ENCODE data around the gene ZNF493. TPM values are rescaled to one million over a fixed set of nuclear protein-coding genes. Genes with fewer than 3 reads are reported as not detected.

ZNF493 gene
- total RNA-seq, 1 experiment from 2014 or later: 9.3 TPM

GRCh38 chr19:21398851-21399250, 1.9 kb downstream of the ZNF493 start:
- TF ChIP-seq CTCF (IDR thresholded peaks at IDR 0.05; ENCODE audit: insufficient read depth in 1 of 2, low read depth in 1 of 2, low read length in 1 of 2, severe bottlenecking in 1 of 2, unreplicated experiment in 1 of 2): no peak
- no peaks in the 10 kb centered on the region for H3K27me3 ChIP-seq (replicated peaks; ENCODE audit: control insufficient read depth, insufficient read depth, low read length)
- Mint-ChIP-seq H3K9me3 (ENCODE audit: unreplicated experiment) (peaks cover 10% of the 10 kb centered on the region), H3K4me3 (ENCODE audit: unreplicated experiment) (no peak overlapping the region), H3K4me1 (ENCODE audit: low read depth, unreplicated experiment) (no peaks in the 10 kb centered on the region), H3K27me3 (ENCODE audit: insufficient read depth, unreplicated experiment) (no peaks in the 10 kb centered on the region), H3K36me3 (ENCODE audit: insufficient read depth, unreplicated experiment) (peaks cover 22% of the 10 kb centered on the region), H3K27ac (ENCODE audit: unreplicated experiment) (no peak overlapping the region)
- H3K36me3 ChIP-seq (ENCODE audit: control insufficient read depth, insufficient read depth, low read length): no peaks in the 10 kb centered on the region
- H3K9me3 ChIP-seq: no peaks in the 10 kb centered on the region
- ChIA-PET CTCF (no interaction called here), POLR2A (no interaction called here)
- no peak overlapping the region for H3K4me3 ChIP-seq (ENCODE audit: low read depth, low read length)
- no TSS peak for BruUV-seq (replicated peaks)
- intact Hi-C loops (cut with micrococcal nuclease; ENCODE audit: unreplicated experiment): no loop called here
- DNase-seq: no peak
- H3K4me1 ChIP-seq: no peaks in the 10 kb centered on the region

GRCh38 chr19:21402303-21402985, 5.5 kb downstream of the ZNF493 start:
- Histone ChIP-seq H3K27me3 (replicated peaks; ENCODE audit: control insufficient read depth, insufficient read depth, low read length) (no peaks in the 10 kb centered on the region), H3K4me3 (ENCODE audit: low read depth, low read length) (no peak overlapping the region), H3K4me1 (no peaks in the 10 kb centered on the region), H3K9me3 (no peaks in the 10 kb centered on the region), H3K36me3 (ENCODE audit: control insufficient read depth, insufficient read depth, low read length) (no peaks in the 10 kb centered on the region)
- Mint-ChIP-seq H3K4me1 (ENCODE audit: low read depth, unreplicated experiment) (no peaks in the 10 kb centered on the region), H3K9me3 (ENCODE audit: unreplicated experiment) (no peaks in the 10 kb centered on the region), H3K4me3 (ENCODE audit: unreplicated experiment) (no peak overlapping the region), H3K27ac (ENCODE audit: unreplicated experiment) (no peak overlapping the region), H3K36me3 (ENCODE audit: insufficient read depth, unreplicated experiment) (peaks cover 26% of the 10 kb centered on the region), H3K27me3 (ENCODE audit: insufficient read depth, unreplicated experiment) (no peaks in the 10 kb centered on the region)
- CTCF ChIA-PET: no interaction called here
- DNase-seq: no peak
- no peak for TF ChIP-seq CTCF (IDR thresholded peaks at IDR 0.05; ENCODE audit: insufficient read depth in 1 of 2, low read depth in 1 of 2, low read length in 1 of 2, severe bottlenecking in 1 of 2, unreplicated experiment in 1 of 2)
- POLR2A ChIA-PET: interaction anchor here (0.6 kb wide), 1 partner anchor 850 kb away, joined by 3 read pairs; no protein-coding TSS in a partner anchor
- intact Hi-C loops (cut with micrococcal nuclease; ENCODE audit: unreplicated experiment): no loop called here
- BruUV-seq (replicated peaks): no TSS peak

GRCh38 chr19:21410166-21410565, 13.2 kb downstream of the ZNF493 start:
- Histone ChIP-seq H3K4me1 (no peaks in the 10 kb centered on the region), H3K27me3 (replicated peaks; ENCODE audit: control insufficient read depth, insufficient read depth, low read length) (no peaks in the 10 kb centered on the region), H3K4me3 (ENCODE audit: low read depth, low read length) (no peak overlapping the region), H3K36me3 (ENCODE audit: control insufficient read depth, insufficient read depth, low read length) (no peaks in the 10 kb centered on the region), H3K9me3 (no peaks in the 10 kb centered on the region)
- H3K27ac Mint-ChIP-seq (ENCODE audit: unreplicated experiment): no peak overlapping the region
- H3K4me1 Mint-ChIP-seq (ENCODE audit: low read depth, unreplicated experiment): no peaks in the 10 kb centered on the region
- ChIA-PET POLR2A (no interaction called here), CTCF (no interaction called here)
- H3K9me3 Mint-ChIP-seq (ENCODE audit: unreplicated experiment): peaks cover 17% of the 10 kb centered on the region
- no peak for DNase-seq
- intact Hi-C loops (cut with micrococcal nuclease; ENCODE audit: unreplicated experiment): no loop called here
- no peak for TF ChIP-seq CTCF (IDR thresholded peaks at IDR 0.05; ENCODE audit: insufficient read depth in 1 of 2, low read depth in 1 of 2, low read length in 1 of 2, severe bottlenecking in 1 of 2, unreplicated experiment in 1 of 2)
- no peaks in the 10 kb centered on the region for H3K27me3 Mint-ChIP-seq (ENCODE audit: insufficient read depth, unreplicated experiment)
- H3K4me3 Mint-ChIP-seq (ENCODE audit: unreplicated experiment): no peak overlapping the region
- BruUV-seq (replicated peaks): no TSS peak
- H3K36me3 Mint-ChIP-seq (ENCODE audit: insufficient read depth, unreplicated experiment): peaks cover 27% of the 10 kb centered on the region
